GM12878 (cell line): ENCODE measurements around the gene MITD1. TPM values are rescaled to one million over a fixed set of nuclear protein-coding genes. Genes with fewer than 3 reads are reported as not detected.

Experiments
- BHLHE40 ChIP-seq, 2 experiments: fragments of 450-650 bp in 1 of 2; IDR thresholded peaks; 2 replicates each; pipeline ENCODE4 v1.6.1; 2011 to 2017; ENCODE audit warnings: low read depth in 2 of 2, borderline replicate concordance in 1 of 2, improper control_type of control experiment in 1 of 2, low read length in 1 of 2, mild to moderate bottlenecking in 1 of 2
- ESRRA ChIP-seq: IDR thresholded peaks from 2 replicates; pipeline ENCODE4 v1.6.1; 2012; ENCODE audit warnings: mild to moderate bottlenecking, low read length, improper control_type of control experiment
- FOS ChIP-seq: IDR thresholded peaks from 3 replicates; pipeline ENCODE4 v1.6.1; 2011; ENCODE audit warnings: borderline replicate concordance; ENCODE audit not compliant: insufficient read length; ENCODE audit errors: extremely low read depth
- FOXK2 ChIP-seq: fragments of 450-650 bp; IDR thresholded peaks from 2 replicates; pipeline ENCODE4 v1.6.1; 2017; ENCODE audit warnings: mild to moderate bottlenecking, moderate library complexity
- IKZF2 ChIP-seq, 2 experiments: fragments of 450-650 bp; IDR thresholded peaks; 2 replicates each; pipeline ENCODE4 v1.6.1; 2017; ENCODE audit warnings: mild to moderate bottlenecking in 2 of 2, moderate library complexity in 2 of 2
- MXI1 ChIP-seq: fragments of 150-350 bp; IDR thresholded peaks from 2 replicates; pipeline ENCODE4 v1.6.1; 2011; ENCODE audit warnings: low read depth, mild to moderate bottlenecking, inconsistent platforms, low read length, improper control_type of control experiment
- MYC ChIP-seq: IDR thresholded peaks from 2 replicates; pipeline ENCODE4 v1.6.1; 2011; ENCODE audit warnings: mild to moderate bottlenecking, low read length, moderate library complexity, inconsistent platforms; ENCODE audit not compliant: insufficient read depth, insufficient replicate concordance, insufficient read length, severe bottlenecking
- NR2C2 ChIP-seq: IDR thresholded peaks from 2 replicates; pipeline ENCODE4 v1.6.1; 2011; ENCODE audit warnings: borderline replicate concordance, low read depth; ENCODE audit not compliant: control insufficient read depth, insufficient read length
- RCOR1 ChIP-seq: conservative IDR thresholded peaks from 2 replicates; pipeline ENCODE4 v1.6.1; 2012; ENCODE audit warnings: low read depth, low read length, improper control_type of control experiment
- SPI1 ChIP-seq: IDR thresholded peaks from 2 replicates; pipeline ENCODE4 v1.6.1; 2011; ENCODE audit warnings: low read depth, mild to moderate bottlenecking, low read length, moderate library complexity, borderline replicate concordance; ENCODE audit not compliant: insufficient read depth
- TBL1XR1 ChIP-seq: IDR thresholded peaks from 2 replicates; pipeline ENCODE4 v1.6.1; 2012; ENCODE audit warnings: low read depth, low read length, improper control_type of control experiment
- ZNF274 ChIP-seq: IDR thresholded peaks from one replicate; pipeline ENCODE4 v1.8.0; 2011; ENCODE audit not compliant: insufficient read length, insufficient read depth
- polyA plus RNA-seq, 11 experiments: library from polyadenylated mRNA; depleted of rRNA in 4 of 11; unstranded in 6 of 11; stranded (reverse) in 5 of 11; fragments of >200 nt; fragmentation: Nextera tagmentation in 4 of 11; fragmentation: Illumina TruSeq in 1 of 11; extraction: Ambion mirVana in 4 of 11; extraction: Trizol in 1 of 11; gene quantifications; 1 replicate in 1 of 11; 2 replicates in 10 of 11; pipeline versions ENCODE4 v1.2.1 to v1.2.3, GENCODE V29; 2011 to 2016; ENCODE audit warnings: inconsistent platforms in 2 of 11, missing spikeins in 2 of 11, low read depth in 1 of 11
- total RNA-seq, 4 experiments: library from RNA; depleted of rRNA in 3 of 4; stranded (reverse); fragments of >200 nt in 3 of 4; fragmentation: Illumina TruSeq in 1 of 4; extraction: Trizol in 1 of 4; gene quantifications; 2 replicates each; pipeline versions ENCODE4 v1.2.1 to v1.2.3, GENCODE V29; 2013 to 2021
- TF ChIP-seq, protein P1 (sequence below): fragments of 150-350 bp; IDR thresholded peaks from 2 replicates; pipeline ENCODE4 v1.6.1; 2016; ENCODE audit warnings: low read depth, low read length
- TF ChIP-seq, protein P2 (sequence below): IDR thresholded peaks from 2 replicates; pipeline ENCODE4 v1.6.1; 2012; ENCODE audit warnings: low read length, inconsistent platforms
- TF ChIP-seq, protein P3 (sequence below): fragments of 450-650 bp; formaldehyde crosslinking; IDR thresholded peaks from 2 replicates; pipeline ENCODE4 v1.4.0; 2020; ENCODE audit warnings: mild to moderate bottlenecking, moderate library complexity
- TF ChIP-seq, protein P4 (sequence below): fragments of 450-650 bp; IDR thresholded peaks from 2 replicates; pipeline ENCODE4 v1.6.1; 2018; ENCODE audit warnings: mild to moderate bottlenecking, low read depth, moderate library complexity; ENCODE audit not compliant: partially characterized antibody

MITD1 gene
- total and polyA plus RNA-seq, 10 of the 15 experiments (the other 5 are each of a cell fraction or from before 2014, with no cell fraction given): 33.0 to 116 (median 63.5) TPM

DNA sequence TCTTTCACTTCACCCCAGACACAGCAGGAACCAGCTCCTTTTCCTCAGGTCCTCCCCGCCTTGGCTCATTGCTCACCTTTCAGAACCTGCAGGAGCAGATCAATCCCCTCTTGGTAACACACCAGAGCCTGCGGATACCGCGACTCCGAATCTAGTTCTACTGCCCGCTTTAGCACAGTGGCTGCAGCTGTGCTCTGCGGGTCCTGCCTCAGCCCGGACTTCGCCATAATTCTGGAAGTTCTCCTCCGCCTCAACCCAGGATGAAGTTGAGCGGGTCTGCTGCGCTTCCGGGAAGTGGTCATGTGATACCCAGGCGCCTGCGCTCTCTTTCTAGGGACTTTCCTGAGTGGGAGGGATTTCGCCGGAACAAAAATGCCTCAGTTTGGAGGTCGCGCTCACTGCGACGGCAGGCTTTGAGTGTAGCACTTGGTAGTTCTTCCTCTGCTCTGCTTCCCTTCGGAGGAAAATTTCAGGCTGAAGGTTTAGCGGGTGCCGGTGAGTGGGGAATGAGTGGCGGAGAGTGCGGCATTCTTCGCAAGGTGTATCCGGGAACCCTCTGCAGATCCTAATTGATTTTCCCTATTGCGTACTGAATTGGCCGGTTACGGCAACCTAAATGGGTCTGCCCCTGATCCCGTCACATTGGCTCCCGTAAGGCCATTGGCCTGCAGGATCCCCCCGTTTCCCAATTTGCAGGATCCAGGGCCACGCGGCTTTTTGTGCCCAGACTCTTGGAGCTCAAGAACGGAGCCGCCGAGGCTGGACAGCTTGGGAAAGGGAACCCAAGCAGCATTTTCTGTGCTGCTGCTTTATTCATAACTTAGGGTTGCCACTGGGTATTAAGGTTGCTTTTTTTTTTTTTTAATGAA is at the start of gene MITD1, which contains the start of gene MRPL30 (continued):
- TF ChIP-seq, protein P1, sequence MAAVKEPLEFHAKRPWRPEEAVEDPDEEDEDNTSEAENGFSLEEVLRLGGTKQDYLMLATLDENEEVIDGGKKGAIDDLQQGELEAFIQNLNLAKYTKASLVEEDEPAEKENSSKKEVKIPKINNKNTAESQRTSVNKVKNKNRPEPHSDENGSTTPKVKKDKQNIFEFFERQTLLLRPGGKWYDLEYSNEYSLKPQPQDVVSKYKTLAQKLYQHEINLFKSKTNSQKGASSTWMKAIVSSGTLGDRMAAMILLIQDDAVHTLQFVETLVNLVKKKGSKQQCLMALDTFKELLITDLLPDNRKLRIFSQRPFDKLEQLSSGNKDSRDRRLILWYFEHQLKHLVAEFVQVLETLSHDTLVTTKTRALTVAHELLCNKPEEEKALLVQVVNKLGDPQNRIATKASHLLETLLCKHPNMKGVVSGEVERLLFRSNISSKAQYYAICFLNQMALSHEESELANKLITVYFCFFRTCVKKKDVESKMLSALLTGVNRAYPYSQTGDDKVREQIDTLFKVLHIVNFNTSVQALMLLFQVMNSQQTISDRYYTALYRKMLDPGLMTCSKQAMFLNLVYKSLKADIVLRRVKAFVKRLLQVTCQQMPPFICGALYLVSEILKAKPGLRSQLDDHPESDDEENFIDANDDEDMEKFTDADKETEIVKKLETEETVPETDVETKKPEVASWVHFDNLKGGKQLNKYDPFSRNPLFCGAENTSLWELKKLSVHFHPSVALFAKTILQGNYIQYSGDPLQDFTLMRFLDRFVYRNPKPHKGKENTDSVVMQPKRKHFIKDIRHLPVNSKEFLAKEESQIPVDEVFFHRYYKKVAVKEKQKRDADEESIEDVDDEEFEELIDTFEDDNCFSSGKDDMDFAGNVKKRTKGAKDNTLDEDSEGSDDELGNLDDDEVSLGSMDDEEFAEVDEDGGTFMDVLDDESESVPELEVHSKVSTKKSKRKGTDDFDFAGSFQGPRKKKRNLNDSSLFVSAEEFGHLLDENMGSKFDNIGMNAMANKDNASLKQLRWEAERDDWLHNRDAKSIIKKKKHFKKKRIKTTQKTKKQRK: peak; percentile 34; the same call in 1 of the 2 replicates
- TF ChIP-seq, protein P2, sequence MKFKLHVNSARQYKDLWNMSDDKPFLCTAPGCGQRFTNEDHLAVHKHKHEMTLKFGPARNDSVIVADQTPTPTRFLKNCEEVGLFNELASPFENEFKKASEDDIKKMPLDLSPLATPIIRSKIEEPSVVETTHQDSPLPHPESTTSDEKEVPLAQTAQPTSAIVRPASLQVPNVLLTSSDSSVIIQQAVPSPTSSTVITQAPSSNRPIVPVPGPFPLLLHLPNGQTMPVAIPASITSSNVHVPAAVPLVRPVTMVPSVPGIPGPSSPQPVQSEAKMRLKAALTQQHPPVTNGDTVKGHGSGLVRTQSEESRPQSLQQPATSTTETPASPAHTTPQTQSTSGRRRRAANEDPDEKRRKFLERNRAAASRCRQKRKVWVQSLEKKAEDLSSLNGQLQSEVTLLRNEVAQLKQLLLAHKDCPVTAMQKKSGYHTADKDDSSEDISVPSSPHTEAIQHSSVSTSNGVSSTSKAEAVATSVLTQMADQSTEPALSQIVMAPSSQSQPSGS: peak; percentile 41; the same call in 1 of the 2 replicates
- TF ChIP-seq ESRRA: no peak
- peak; percentile 76 for TF ChIP-seq FOXK2
- no peak for TF ChIP-seq TBL1XR1
- TF ChIP-seq MYC: no peak
- no peak for TF ChIP-seq NR2C2
- peak; percentile 85 to 88 for TF ChIP-seq IKZF2 (IDR thresholded peaks at IDR 0.05)
- TF ChIP-seq, protein P3, sequence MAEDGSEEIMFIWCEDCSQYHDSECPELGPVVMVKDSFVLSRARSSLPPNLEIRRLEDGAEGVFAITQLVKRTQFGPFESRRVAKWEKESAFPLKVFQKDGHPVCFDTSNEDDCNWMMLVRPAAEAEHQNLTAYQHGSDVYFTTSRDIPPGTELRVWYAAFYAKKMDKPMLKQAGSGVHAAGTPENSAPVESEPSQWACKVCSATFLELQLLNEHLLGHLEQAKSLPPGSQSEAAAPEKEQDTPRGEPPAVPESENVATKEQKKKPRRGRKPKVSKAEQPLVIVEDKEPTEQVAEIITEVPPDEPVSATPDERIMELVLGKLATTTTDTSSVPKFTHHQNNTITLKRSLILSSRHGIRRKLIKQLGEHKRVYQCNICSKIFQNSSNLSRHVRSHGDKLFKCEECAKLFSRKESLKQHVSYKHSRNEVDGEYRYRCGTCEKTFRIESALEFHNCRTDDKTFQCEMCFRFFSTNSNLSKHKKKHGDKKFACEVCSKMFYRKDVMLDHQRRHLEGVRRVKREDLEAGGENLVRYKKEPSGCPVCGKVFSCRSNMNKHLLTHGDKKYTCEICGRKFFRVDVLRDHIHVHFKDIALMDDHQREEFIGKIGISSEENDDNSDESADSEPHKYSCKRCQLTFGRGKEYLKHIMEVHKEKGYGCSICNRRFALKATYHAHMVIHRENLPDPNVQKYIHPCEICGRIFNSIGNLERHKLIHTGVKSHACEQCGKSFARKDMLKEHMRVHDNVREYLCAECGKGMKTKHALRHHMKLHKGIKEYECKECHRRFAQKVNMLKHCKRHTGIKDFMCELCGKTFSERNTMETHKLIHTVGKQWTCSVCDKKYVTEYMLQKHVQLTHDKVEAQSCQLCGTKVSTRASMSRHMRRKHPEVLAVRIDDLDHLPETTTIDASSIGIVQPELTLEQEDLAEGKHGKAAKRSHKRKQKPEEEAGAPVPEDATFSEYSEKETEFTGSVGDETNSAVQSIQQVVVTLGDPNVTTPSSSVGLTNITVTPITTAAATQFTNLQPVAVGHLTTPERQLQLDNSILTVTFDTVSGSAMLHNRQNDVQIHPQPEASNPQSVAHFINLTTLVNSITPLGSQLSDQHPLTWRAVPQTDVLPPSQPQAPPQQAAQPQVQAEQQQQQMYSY (CRISPR knock-in tag): no peak
- TF ChIP-seq RCOR1: 0 out of 2 replicates have a peak, but pooled peaks have one; percentile 77
- peak; percentile 86 for TF ChIP-seq MXI1
- no peak for TF ChIP-seq FOS
- TF ChIP-seq ZNF274: no peak
- peak in 1 of 2 experiments; percentile 69; a peak in 3 of 4 replicates for TF ChIP-seq BHLHE40 (IDR thresholded peaks at IDR 0.05; ENCODE audit: borderline replicate concordance in 1 of 2, low read depth in 2 of 2, low read length in 1 of 2)
- TF ChIP-seq, protein P4, sequence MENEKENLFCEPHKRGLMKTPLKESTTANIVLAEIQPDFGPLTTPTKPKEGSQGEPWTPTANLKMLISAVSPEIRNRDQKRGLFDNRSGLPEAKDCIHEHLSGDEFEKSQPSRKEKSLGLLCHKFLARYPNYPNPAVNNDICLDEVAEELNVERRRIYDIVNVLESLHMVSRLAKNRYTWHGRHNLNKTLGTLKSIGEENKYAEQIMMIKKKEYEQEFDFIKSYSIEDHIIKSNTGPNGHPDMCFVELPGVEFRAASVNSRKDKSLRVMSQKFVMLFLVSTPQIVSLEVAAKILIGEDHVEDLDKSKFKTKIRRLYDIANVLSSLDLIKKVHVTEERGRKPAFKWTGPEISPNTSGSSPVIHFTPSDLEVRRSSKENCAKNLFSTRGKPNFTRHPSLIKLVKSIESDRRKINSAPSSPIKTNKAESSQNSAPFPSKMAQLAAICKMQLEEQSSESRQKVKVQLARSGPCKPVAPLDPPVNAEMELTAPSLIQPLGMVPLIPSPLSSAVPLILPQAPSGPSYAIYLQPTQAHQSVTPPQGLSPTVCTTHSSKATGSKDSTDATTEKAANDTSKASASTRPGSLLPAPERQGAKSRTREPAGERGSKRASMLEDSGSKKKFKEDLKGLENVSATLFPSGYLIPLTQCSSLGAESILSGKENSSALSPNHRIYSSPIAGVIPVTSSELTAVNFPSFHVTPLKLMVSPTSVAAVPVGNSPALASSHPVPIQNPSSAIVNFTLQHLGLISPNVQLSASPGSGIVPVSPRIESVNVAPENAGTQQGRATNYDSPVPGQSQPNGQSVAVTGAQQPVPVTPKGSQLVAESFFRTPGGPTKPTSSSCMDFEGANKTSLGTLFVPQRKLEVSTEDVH: peak; percentile 90
- no peak for TF ChIP-seq SPI1
